Daoy (cell line): Measurements from ENCODE around the gene WFIKKN1. TPM values are rescaled to one million over a fixed set of nuclear protein-coding genes. Genes with fewer than 3 reads are reported as not detected.
"Not testable (repeated sequence)": the region's sequence is repeated elsewhere in the genome, so short reads cannot be mapped to it uniquely, and the experiment has no call there.

Experiments used
- DNase-seq: peaks from one replicate; pipeline ENCODE4 v3.0.0-alpha.2; 2015; ENCODE audit warnings: low read depth
- total RNA-seq: library from RNA; depleted of rRNA; stranded (reverse); fragments of >200 nt; shearing (Covaris generic); gene quantifications from 2 replicates; pipeline ENCODE4 v1.2.3, GENCODE V29; 2014

Gene WFIKKN1
- total RNA-seq, 1 experiment from 2014 or later, result not detected

DNA sequence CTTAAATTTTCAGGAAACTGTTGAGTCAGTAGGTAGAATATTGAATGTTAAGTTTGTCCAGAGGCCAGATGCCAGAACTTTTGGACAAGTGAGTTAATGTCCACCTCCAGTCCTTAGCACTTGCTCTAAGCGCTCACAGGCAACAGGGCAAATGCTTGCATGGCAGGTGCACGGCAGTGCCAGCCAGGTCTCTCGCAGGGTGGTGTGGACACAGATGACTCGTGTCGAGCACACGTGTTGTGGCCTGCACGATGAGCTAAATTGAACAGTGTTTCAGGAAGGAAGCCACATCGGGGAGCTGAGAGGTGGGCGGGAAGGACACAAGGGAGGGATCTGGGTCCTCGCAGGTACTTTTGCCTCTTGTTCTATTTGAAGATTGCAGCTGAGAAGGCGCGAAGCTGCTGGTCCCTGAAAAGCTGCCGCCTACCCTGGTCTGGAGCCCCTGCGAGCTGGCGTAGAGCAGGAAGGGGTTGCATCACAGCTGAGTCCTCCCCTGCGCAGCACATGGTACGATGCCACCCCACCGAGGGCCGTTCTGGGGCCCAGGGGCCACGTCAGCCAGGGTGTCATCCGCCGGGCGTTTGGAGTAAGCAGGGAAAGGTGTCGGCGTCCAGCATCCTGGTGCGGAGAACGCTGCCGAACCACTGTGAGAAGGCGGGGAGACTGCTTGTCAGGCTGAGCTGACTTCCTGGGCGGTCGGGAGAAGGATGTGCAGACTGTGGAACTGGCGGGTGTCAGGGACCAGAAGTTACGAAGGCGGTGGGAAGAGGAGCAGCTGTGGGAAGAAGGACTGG lies 34.6 kb upstream of the WFIKKN1 start:
- DNase-seq, result no peak

GRCh38 chr16:596736-597060 lies 34.1 kb upstream of the WFIKKN1 start:
- DNase-seq, result no peak

- DNase-seq, result not testable (repeated sequence)
Measured at GRCh38 chr16:597655-598054, 33.1 kb upstream of the WFIKKN1 start.

DNA sequence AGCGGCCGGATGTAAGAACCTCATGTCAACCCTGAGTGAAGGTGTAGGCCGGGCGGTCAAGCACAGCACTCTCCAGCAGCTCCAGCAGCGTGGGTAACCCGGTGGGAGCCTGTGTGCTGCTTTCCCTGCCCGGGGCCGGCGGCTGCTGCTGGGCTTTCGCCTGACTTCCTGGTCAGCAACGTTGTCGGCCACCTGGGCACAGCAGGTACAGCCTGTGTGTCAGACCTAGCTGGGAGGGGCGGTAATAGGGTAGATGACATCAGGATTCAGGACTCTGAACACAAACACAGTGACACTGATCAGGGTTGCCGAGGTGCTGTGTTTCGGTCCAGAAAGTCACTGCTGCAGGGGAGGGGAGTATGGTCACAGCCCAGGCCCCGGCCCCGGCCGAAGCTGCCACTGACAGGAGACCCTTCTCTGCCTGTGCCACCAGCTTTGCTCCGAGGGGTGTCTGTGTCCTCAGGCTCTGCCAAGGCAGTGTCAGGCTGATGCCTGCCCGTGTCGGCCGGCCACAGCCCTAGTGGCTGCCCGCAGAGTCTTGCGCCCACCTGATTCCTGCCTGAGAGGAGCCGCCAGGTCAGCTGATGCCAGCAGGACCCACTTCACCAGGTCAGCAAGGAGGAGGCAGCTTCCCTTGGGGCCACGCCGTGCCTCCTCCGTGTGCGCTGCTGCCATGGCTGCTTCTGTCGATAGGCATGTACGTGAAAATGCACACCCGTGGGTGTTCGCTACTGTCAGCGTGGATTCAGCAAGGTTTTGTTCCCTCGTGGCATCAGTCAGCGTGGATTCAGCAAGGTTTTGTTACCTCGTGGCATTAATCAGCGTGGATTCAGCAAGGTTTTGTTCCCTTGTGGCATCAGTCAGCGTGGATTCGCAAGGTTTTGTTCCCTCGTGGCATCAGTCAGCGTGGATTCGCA lies 31.7 kb upstream of the WFIKKN1 start:
- DNase-seq, result no peak

GRCh38 chr16:600781-601180 lies 30.0 kb upstream of the WFIKKN1 start:
- no peak for DNase-seq

GRCh38 chr16:603933-604332 lies 26.9 kb upstream of the WFIKKN1 start:
- no peak for DNase-seq

GRCh38 chr16:606656-607307 lies 24.0 kb upstream of the WFIKKN1 start:
- no peak for DNase-seq

- DNase-seq, result no peak
Measured at GRCh38 chr16:608019-608418, 22.8 kb upstream of the WFIKKN1 start.

DNA sequence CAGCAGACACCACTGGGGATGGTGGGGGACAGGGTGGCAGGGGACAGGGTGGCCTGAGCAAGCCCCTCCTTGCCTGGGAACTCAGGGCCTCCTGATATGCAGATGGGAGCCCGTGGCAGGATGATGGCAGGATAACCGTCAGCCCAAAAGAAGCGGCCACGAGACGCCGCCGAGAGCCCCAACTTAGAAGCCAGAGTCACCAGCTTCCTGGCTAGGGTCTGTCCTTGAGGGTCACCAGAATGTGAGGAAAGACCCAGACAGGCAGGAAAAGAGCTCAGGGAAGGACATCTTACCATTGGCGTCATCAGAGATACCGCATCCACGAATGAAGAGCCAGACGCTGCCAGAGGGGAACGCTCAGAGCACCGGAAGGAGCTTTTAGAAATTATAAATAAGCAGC lies 21.5 kb upstream of the WFIKKN1 start:
- no peak for DNase-seq

- no peak for DNase-seq
Measured at GRCh38 chr16:609984-610383, 20.8 kb upstream of the WFIKKN1 start.

DNA sequence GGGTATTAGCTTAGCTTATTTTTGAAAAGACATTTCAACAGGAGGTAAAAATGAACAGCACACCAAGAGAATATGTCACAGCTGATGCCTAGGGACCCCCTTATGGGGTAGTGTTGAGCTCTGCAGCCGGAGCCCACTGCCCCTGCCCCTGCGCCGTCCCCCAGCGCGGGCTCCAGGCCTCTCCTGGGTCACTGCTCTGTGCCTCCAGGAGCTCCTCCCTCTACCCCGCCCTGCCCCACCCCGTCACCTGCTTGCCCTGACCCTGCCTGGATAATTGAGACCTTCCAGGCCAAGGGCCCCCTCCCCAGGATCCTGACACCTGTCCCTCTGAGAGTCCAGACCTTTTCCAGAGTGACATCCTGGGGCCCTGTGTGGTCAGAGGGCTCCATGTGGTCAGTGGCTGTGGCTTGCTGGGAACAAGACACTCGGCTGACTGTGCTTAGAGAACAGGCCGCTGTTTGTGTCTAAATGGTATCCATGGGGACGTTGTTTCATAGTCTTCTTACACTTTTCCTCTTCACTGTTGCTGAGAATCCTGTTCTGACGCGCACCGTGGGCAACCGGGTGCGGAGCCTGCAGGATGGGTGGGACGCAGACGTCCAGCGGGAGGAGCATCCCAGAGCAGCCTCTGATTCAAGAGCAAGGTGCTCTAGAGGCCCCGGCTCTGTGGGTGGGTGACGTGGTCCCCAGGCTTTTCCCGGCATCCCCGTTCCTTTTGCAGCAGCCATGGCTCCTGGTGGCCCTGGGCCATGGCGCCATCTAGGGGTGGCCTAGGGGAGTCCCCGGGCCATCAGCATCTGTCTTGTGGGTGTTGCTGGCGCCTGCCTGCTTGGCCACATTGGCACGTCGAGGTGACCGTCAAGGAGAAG lies 20.0 kb upstream of the WFIKKN1 start:
- peak; percentile 86 for DNase-seq

- DNase-seq, result no peak
Measured at GRCh38 chr16:615122-615521, 15.7 kb upstream of the WFIKKN1 start.

DNA sequence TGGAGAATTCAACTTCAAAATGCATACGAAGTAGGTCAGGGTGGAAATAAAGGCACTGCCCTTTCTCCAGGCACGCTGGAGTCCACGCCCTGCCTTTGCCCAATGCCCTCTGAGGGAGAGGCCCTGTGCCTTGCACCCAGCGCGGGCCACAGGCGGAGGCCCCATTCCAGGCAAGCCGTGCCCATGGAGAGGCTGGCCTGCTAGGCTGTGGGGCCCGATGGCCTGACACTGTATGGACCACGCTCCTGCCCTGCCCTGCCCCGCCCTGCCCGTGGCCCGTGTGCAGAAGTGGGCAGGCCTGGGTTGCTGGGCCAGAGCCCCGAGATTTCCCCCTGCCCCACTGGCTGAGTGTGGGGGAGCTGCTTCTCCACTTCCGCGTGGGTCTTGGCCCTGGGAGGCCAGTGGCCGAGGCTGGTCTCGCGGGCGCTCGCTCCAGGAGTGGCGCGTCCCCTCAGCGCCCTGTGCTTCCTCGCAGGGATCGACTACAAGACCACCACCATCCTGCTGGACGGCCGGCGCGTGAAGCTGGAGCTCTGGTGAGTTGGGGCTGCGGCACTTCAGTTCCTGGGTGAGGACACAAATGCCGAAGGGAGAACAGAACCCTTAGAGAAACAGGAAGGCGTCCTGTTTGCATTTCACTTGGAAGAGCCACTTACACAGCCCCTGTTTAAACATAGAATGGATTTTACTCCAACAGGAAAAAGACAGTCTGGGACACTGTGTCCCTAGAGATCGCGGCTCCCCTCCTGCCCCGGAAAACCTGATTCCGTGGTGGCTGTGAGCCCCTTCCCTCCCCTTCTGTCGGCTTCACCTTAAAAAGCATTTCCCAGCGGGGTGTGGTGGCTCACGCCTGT lies 13.8 kb upstream of the WFIKKN1 start:
- no peak for DNase-seq

DNA sequence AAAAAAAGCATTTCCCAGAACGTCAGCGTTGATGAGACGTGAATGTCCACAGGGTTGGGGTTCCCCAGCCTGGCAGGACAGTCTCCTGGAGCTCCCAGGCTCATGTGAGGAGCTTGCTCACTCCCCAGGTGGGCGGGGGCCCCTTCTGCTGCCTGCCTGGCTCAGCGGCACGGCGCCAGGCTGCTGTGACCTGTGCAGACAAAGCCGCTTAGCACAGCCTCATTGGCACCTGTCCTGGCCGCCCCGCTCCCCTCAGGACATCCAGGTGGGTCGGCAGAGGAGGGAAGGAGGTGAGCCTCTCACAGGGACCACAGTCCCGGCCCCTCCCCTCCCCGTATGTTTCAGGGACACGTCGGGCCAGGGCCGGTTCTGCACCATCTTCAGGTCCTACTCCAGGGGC lies 12.9 kb upstream of the WFIKKN1 start:
- no peak for DNase-seq

- no peak for DNase-seq
Measured at GRCh38 chr16:619476-620100, 11.2 kb upstream of the WFIKKN1 start.

- DNase-seq, result no peak
Measured at GRCh38 chr16:620700-621525, 9.9 kb upstream of the WFIKKN1 start.

DNA sequence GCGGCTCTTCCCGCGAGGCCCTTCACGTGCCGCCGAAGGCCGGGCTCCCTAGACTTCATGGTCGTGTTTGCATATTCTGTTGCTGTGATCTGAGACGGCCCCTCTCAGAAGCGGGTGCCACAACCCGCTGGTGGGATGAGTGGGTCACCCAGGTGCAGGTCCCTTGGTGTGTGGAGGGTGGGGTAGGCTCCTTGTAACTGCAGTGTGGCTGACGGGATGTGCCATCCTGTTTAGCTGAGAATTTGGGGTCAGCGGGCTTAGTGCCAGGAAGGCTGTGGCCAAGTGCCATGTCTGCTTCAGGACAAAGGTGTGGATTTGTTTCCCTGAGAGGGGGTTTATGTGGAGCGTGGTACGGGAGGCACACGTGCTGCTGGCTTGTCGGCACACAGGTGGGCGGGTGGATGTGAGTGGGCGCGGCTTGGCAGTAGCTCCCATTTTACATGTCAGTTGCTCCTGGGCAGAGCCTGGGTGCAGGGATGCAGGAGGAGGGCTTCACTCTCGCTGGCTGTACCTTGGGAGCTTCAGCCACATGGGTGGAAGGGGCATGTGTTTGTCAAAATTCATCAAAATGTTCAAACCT lies 9.2 kb upstream of the WFIKKN1 start:
- no peak for DNase-seq

DNA sequence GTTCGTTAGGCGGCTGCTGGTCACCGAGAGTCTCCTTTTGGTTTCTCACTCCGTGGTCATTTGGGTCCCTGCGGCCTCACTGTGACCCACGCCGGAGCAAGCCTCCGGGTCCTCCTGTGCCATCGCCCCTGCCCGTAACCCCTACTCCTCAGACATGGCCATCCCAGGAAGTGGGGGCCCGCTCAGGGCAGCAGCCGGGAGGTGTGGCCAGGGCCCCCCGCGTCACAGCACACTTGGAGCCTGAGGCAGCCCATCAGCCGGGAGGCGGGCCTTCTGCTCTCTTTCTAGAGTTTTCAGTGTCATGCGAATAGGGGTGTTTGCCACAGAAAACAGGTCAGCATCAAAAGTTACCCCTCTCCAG lies 7.9 kb upstream of the WFIKKN1 start:
- no peak for DNase-seq

DNA sequence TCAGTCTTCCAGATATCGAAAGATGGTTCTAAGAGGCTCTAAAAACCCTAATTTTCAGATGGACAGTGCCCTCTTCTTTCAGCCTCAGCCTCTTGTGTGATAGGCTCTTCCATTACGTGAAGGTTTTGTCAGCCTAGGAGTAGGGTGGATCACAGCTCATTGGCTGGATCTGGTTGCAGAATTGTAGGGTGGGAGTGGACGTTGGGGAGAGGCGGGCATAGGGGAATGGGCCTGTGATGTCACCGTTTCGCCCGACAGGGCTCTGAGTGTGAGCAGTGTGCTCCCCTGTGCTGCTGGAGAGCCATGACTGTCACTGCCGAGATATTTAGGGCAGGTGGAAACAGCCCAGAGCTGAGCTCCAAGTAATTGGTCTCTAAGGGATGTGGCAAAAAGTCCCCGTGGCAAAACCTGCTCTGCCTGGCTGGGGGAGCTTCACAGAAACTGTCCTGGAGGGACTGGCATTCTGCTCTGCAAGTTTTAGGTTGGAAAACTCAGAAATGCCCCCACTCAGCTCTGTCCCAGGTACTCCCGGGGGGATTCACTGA lies 6.2 kb upstream of the WFIKKN1 start:
- DNase-seq, result no peak
